CD4-positive, alpha-beta T cell treated with Interleukin-12 subunit alpha and Interleukin-12 subunit beta, for 1 hour (primary cell): ENCODE measurements around the gene RUBCN.
A peak's percentile ranks its signal among the peaks of the same experiment; 100 is the strongest.

Experiments
- DNase-seq: peaks from one replicate; pipeline ENCODE4 v3.0.0-alpha.2; 2020

Gene RUBCN

GRCh38 chr3:197736491-197737318 is at the start of gene RUBCN:
Gene RUBCN, minus strand, starts transcription at chr3:197736904. Its CDS starts 185 bp downstream, at chr3:197736719.
- peak; percentile 93 for DNase-seq

- no peak for DNase-seq
Measured at GRCh38 chr3:197784019-197784585, 47.4 kb upstream of the RUBCN start.

GRCh38 chr3:197782230-197782629 is 45.5 kb upstream of the RUBCN start:
- DNase-seq, result no peak

- no peak for DNase-seq
Measured at GRCh38 chr3:197775317-197775716, 38.6 kb upstream of the RUBCN start.

GRCh38 chr3:197761784-197762183 is 25.1 kb upstream of the RUBCN start:
- DNase-seq, result no peak

- DNase-seq, result no peak
Measured at GRCh38 chr3:197758512-197758911, 21.8 kb upstream of the RUBCN start.

GRCh38 chr3:197756704-197757103 is 20.0 kb upstream of the RUBCN start:
- no peak for DNase-seq

GRCh38 chr3:197753263-197753662 is 16.6 kb upstream of the RUBCN start:
- DNase-seq, result no peak

GRCh38 chr3:197752107-197752506 is 15.4 kb upstream of the RUBCN start:
- no peak for DNase-seq

- DNase-seq, result peak; percentile 35
Measured at GRCh38 chr3:197750858-197751737, 14.4 kb upstream of the RUBCN start.

GRCh38 chr3:197750396-197750831 is 13.7 kb upstream of the RUBCN start:
- DNase-seq, result peak; percentile 65

GRCh38 chr3:197749601-197750395 is 13.1 kb upstream of the RUBCN start, which contains the start of gene FYTTD1:
Gene FYTTD1, plus strand, starts transcription at chr3:197749883. Its CDS starts 89 bp downstream, at chr3:197749972.
- peak; percentile 90 for DNase-seq

- no peak for DNase-seq
Measured at GRCh38 chr3:197749315-197749600, 12.6 kb upstream of the RUBCN start.

GRCh38 chr3:197748597-197749314 is 12.1 kb upstream of the RUBCN start:
- no peak for DNase-seq

GRCh38 chr3:197746801-197747237 is 10.1 kb upstream of the RUBCN start:
- DNase-seq, result no peak

- no peak for DNase-seq
Measured at GRCh38 chr3:197746209-197746608, 9.5 kb upstream of the RUBCN start.

- DNase-seq, result no peak
Measured at GRCh38 chr3:197742787-197743186, 6.1 kb upstream of the RUBCN start.

- no peak for DNase-seq
Measured at GRCh38 chr3:197737749-197738462, 1.2 kb upstream of the RUBCN start.

GRCh38 chr3:197737319-197737649 is 580 bp upstream of the RUBCN start:
- DNase-seq, result no peak

GRCh38 chr3:197736010-197736490 is 654 bp downstream of the RUBCN start:
- peak; percentile 34 for DNase-seq

- no peak for DNase-seq
Measured at GRCh38 chr3:197734667-197735318, 1.9 kb downstream of the RUBCN start.
